BLaER1 treated with 17β-estradiol and CSF1 and Interleukin-3, amounts not matched to agents 10 nM and 100 nM (cell line): ENCODE results near the gene SALL3.

Source experiments
- H3K27ac ChIP-seq, 11 experiments: shearing (Covaris generic); formaldehyde crosslinking; 2 replicates each; pipeline ENCODE4 v1.8.1; 2022
- H3K27me3 ChIP-seq, 11 experiments: shearing (Covaris generic); formaldehyde crosslinking; 2 replicates each; pipeline ENCODE4 v1.8.1; 2022
- H3K36me3 ChIP-seq, 11 experiments: shearing (Covaris generic); formaldehyde crosslinking; 2 replicates each; pipeline ENCODE4 v1.8.1; 2022
- H3K4me1 ChIP-seq, 10 experiments: shearing (Covaris generic); formaldehyde crosslinking; 2 replicates each; pipeline ENCODE4 v1.8.1; 2022
- H3K4me2 ChIP-seq, 11 experiments: shearing (Covaris generic); formaldehyde crosslinking; 2 replicates each; pipeline ENCODE4 v1.8.1; 2022
- H3K4me3 ChIP-seq, 10 experiments: shearing (Covaris generic); formaldehyde crosslinking; 2 replicates each; pipeline ENCODE4 v1.8.1; 2022
- H3K9ac ChIP-seq, 11 experiments: shearing (Covaris generic); formaldehyde crosslinking; 2 replicates each; pipeline ENCODE4 v1.8.1; 2022
- H3K9me3 ChIP-seq, 11 experiments: shearing (Covaris generic); formaldehyde crosslinking; replicated peaks in 1 of 11; 2 replicates each; pipeline ENCODE4 v1.8.1; 2022
- H4K20me1 ChIP-seq, 11 experiments: shearing (Covaris generic); formaldehyde crosslinking; 2 replicates each; pipeline ENCODE4 v1.8.1; 2022
- Cebpa-rat ChIP-seq, 11 experiments: shearing (Covaris generic); IDR thresholded peaks; 2 replicates each; pipeline ENCODE4 v1.8.1; 2022

Gene SALL3

GRCh38 chr18:79006106-79006795 lies 26.6 kb downstream of the SALL3 start:
- H4K20me1 ChIP-seq, result no peaks in the 10 kb centered on the region
- no peak for TF ChIP-seq Cebpa-rat (IDR thresholded peaks at IDR 0.05)
- H3K4me1 ChIP-seq, result no peaks in the 10 kb centered on the region
- no peak overlapping the region for H3K4me3 ChIP-seq
- H3K36me3 ChIP-seq, result no peaks in the 10 kb centered on the region
- H3K9me3 ChIP-seq, result peaks cover 10 to 30% (median 22%) of the 10 kb centered on the region in 11 experiments; a peak in 19 of 22 replicates
- no peak overlapping the region for H3K4me2 ChIP-seq
- no peak overlapping the region for H3K27ac ChIP-seq
- no peak overlapping the region for H3K9ac ChIP-seq
- H3K27me3 ChIP-seq, result no peaks in the 10 kb centered on the region

- no peak overlapping the region for H3K27ac ChIP-seq
- H3K4me3 ChIP-seq, result no peak overlapping the region
- H3K36me3 ChIP-seq, result no peaks in the 10 kb centered on the region
- no peak for TF ChIP-seq Cebpa-rat (IDR thresholded peaks at IDR 0.05)
- H3K9ac ChIP-seq, result no peak overlapping the region
- H4K20me1 ChIP-seq, result no peaks in the 10 kb centered on the region
- H3K9me3 ChIP-seq, result peaks cover 10 to 30% (median 22%) of the 10 kb centered on the region in 11 experiments; a peak in 19 of 22 replicates
- no peaks in the 10 kb centered on the region for H3K4me1 ChIP-seq
- H3K27me3 ChIP-seq, result no peaks in the 10 kb centered on the region
- no peak overlapping the region for H3K4me2 ChIP-seq
Observed at GRCh38 chr18:79007440-79007839, 27.8 kb downstream of the SALL3 start.

GRCh38 chr18:79008356-79008940 lies 28.8 kb downstream of the SALL3 start:
- Histone ChIP-seq H3K4me3 (no peak overlapping the region), H3K27ac (no peak overlapping the region), H3K9me3 (peaks cover 10 to 30% (median 22%) of the 10 kb centered on the region in 11 experiments; a peak in 19 of 22 replicates), H3K4me2 (no peak overlapping the region), H4K20me1 (no peaks in the 10 kb centered on the region), H3K36me3 (no peaks in the 10 kb centered on the region), H3K27me3 (no peaks in the 10 kb centered on the region), H3K9ac (no peak overlapping the region), H3K4me1 (no peaks in the 10 kb centered on the region)
- no peak for TF ChIP-seq Cebpa-rat (IDR thresholded peaks at IDR 0.05)

- Histone ChIP-seq H3K4me1 (no peaks in the 10 kb centered on the region), H3K27ac (no peak overlapping the region), H3K4me2 (no peak overlapping the region), H3K9me3 (peaks cover 10 to 30% (median 19%) of the 10 kb centered on the region in 11 experiments; a peak in 19 of 22 replicates), H3K27me3 (no peaks in the 10 kb centered on the region), H4K20me1 (no peaks in the 10 kb centered on the region), H3K36me3 (no peaks in the 10 kb centered on the region), H3K4me3 (no peak overlapping the region), H3K9ac (no peak overlapping the region)
- TF ChIP-seq Cebpa-rat (IDR thresholded peaks at IDR 0.05), result no peak
Observed at GRCh38 chr18:79010802-79011201, 31.2 kb downstream of the SALL3 start.

GRCh38 chr18:79011300-79011870 lies 31.8 kb downstream of the SALL3 start:
- H3K4me3 ChIP-seq, result no peak overlapping the region
- H3K9ac ChIP-seq, result no peak overlapping the region
- peaks cover 9 to 24% (median 14%) of the 10 kb centered on the region in 11 experiments; a peak in 19 of 22 replicates for H3K9me3 ChIP-seq
- no peak overlapping the region for H3K4me2 ChIP-seq
- TF ChIP-seq Cebpa-rat (IDR thresholded peaks at IDR 0.05), result no peak
- no peaks in the 10 kb centered on the region for H3K36me3 ChIP-seq
- no peak overlapping the region for H3K27ac ChIP-seq
- H3K27me3 ChIP-seq, result no peaks in the 10 kb centered on the region
- no peaks in the 10 kb centered on the region for H3K4me1 ChIP-seq
- no peaks in the 10 kb centered on the region for H4K20me1 ChIP-seq

- Histone ChIP-seq H3K27ac (no peak overlapping the region), H4K20me1 (no peaks in the 10 kb centered on the region), H3K9ac (no peak overlapping the region), H3K9me3 (peaks cover 0 to under 1% (median 0%) of the 10 kb centered on the region in 11 experiments; a peak in 1 of 22 replicates), H3K4me1 (no peaks in the 10 kb centered on the region), H3K36me3 (no peaks in the 10 kb centered on the region), H3K4me2 (no peak overlapping the region), H3K4me3 (no peak overlapping the region), H3K27me3 (no peaks in the 10 kb centered on the region)
- TF ChIP-seq Cebpa-rat (IDR thresholded peaks at IDR 0.05), result no peak
Observed at GRCh38 chr18:79013869-79014268, 34.3 kb downstream of the SALL3 start.

GRCh38 chr18:79018911-79019310 lies 39.3 kb downstream of the SALL3 start:
- no peaks in the 10 kb centered on the region for H3K4me1 ChIP-seq
- no peaks in the 10 kb centered on the region for H4K20me1 ChIP-seq
- H3K36me3 ChIP-seq, result no peaks in the 10 kb centered on the region
- H3K4me3 ChIP-seq, result no peak overlapping the region
- H3K27ac ChIP-seq, result no peak overlapping the region
- no peaks in the 10 kb centered on the region for H3K27me3 ChIP-seq
- H3K4me2 ChIP-seq, result no peak overlapping the region
- no peak overlapping the region for H3K9ac ChIP-seq
- peaks cover 0 to 18% (median 7%) of the 10 kb centered on the region in 11 experiments; a peak in 13 of 22 replicates for H3K9me3 ChIP-seq
- no peak for TF ChIP-seq Cebpa-rat (IDR thresholded peaks at IDR 0.05)

- H3K27me3 ChIP-seq, result no peaks in the 10 kb centered on the region
- no peaks in the 10 kb centered on the region for H3K4me1 ChIP-seq
- H3K27ac ChIP-seq, result no peak overlapping the region
- H3K9me3 ChIP-seq, result peaks cover 0 to 18% (median 7%) of the 10 kb centered on the region in 11 experiments; a peak in 13 of 22 replicates
- no peaks in the 10 kb centered on the region for H4K20me1 ChIP-seq
- no peak overlapping the region for H3K4me2 ChIP-seq
- no peaks in the 10 kb centered on the region for H3K36me3 ChIP-seq
- no peak overlapping the region for H3K4me3 ChIP-seq
- TF ChIP-seq Cebpa-rat (IDR thresholded peaks at IDR 0.05), result no peak
- no peak overlapping the region for H3K9ac ChIP-seq
Observed at GRCh38 chr18:79019881-79020280, 40.3 kb downstream of the SALL3 start.

GRCh38 chr18:79022603-79023002 lies 43.0 kb downstream of the SALL3 start:
- TF ChIP-seq Cebpa-rat (IDR thresholded peaks at IDR 0.05), result no peak
- Histone ChIP-seq H3K4me1 (no peaks in the 10 kb centered on the region), H3K9me3 (peaks cover 0 to 32% (median 21%) of the 10 kb centered on the region in 11 experiments; a peak in 17 of 22 replicates)

More at GRCh38 chr18:79022603-79023002, 43.0 kb downstream of the SALL3 start:
- Histone ChIP-seq H3K9ac (no peak overlapping the region), H3K36me3 (no peaks in the 10 kb centered on the region), H3K27me3 (no peaks in the 10 kb centered on the region), H3K27ac (no peak overlapping the region), H4K20me1 (no peaks in the 10 kb centered on the region), H3K4me3 (no peak overlapping the region), H3K4me2 (no peak overlapping the region)
